ENCODE measurements around the gene TFAP2D. TPM values are rescaled to one million over a fixed set of nuclear protein-coding genes. Genes with fewer than 3 reads are reported as not detected.

TFAP2D gene
- polyA plus RNA-seq, 2 donors = not detected

DNA sequence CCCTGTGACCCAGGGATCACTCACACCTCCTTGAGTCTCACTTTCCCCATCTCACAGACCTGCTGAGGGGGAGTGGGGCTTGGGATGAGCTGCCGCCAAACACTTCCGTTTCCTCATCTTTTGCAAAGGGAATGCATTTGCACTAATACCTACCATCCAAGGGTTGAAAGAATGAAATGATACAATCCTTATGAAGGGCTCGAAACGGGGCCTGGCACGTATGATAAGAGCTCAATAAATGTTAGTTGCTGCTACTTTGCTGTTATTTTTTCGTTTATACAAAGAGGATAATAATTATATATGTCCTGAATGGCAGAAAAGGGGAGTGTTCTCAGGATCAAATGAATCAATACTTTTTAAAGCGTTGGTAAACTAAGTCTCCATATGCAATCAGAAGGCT lies 6.1 kb upstream of the TFAP2D start:
- H3K9me3 ChIP-seq (ENCODE audit: control insufficient read depth in 2 of 2, insufficient read depth in 1 of 2, low read depth in 1 of 2, low read length in 1 of 2) = peaks cover 0 to 10% of the 10 kb centered on the region in 2 donors
- H3K36me3 ChIP-seq (ENCODE audit: control insufficient read depth in 2 of 2, insufficient read depth in 2 of 2, low read length in 1 of 2) = no peaks in the 10 kb centered on the region
- WGBS, 2 donors = 2 to 6% methylated on average over 7 of the region's 7 CpGs
- no peak overlapping the region for H3K4me3 ChIP-seq (ENCODE audit: low read depth in 1 of 2, low read length in 2 of 2)
- H3K27me3 ChIP-seq (ENCODE audit: control insufficient read depth in 1 of 2, insufficient read depth in 2 of 2, low read length in 2 of 2) = peaks cover 4 to 15% of the 10 kb centered on the region in 2 donors
- no peak overlapping the region for H3K27ac ChIP-seq (ENCODE audit: low read depth in 2 of 2, low read length in 1 of 2)
- peaks cover 3 to 4% of the 10 kb centered on the region in 2 donors for H3K4me1 ChIP-seq (ENCODE audit: control insufficient read depth in 2 of 2, insufficient read depth in 2 of 2, low read length in 1 of 2)

DNA sequence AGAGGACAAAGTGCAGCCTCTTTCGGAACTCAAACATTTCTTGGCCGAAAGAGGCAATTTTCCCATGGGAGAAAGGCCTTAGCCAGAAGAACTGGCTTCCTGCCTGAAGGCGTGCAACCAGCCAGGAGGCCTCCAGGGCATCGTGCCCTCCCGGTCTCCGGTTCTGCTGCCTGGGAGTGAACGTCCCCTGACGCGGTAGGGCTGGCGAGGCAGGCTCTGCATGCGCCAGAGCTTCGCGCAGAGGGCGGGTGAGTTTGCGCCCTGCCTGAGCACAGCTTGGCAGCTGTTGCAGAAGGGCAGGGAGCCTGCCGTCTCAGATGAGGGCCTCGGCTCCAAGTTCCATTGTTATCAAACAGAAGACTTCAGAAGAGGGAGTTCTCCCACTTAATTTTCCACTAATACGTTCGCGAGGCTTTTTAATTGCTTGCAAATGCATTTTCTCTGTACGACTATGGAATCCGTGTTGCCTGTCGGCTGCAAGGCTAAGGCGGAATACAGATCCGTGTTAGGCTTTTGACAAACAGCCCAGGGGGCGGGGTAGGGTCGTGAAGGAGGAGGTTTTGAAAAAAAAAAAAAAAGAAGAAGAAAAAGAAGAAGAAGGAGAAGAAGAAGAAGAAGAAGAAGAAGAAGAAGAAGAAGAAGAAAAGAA lies 5.5 kb upstream of the TFAP2D start:
- Histone ChIP-seq H3K4me3 (ENCODE audit: low read depth in 1 of 2, low read length in 2 of 2) (no peak overlapping the region), H3K4me1 (ENCODE audit: control insufficient read depth in 2 of 2, insufficient read depth in 2 of 2, low read length in 1 of 2) (peaks cover 3 to 4% of the 10 kb centered on the region in 2 donors), H3K36me3 (ENCODE audit: control insufficient read depth in 2 of 2, insufficient read depth in 2 of 2, low read length in 1 of 2) (no peaks in the 10 kb centered on the region), H3K27ac (ENCODE audit: low read depth in 2 of 2, low read length in 1 of 2) (no peak overlapping the region), H3K9me3 (ENCODE audit: control insufficient read depth in 2 of 2, insufficient read depth in 1 of 2, low read depth in 1 of 2, low read length in 1 of 2) (peaks cover 0 to 10% of the 10 kb centered on the region in 2 donors), H3K27me3 (ENCODE audit: control insufficient read depth in 1 of 2, insufficient read depth in 2 of 2, low read length in 2 of 2) (peaks cover 5 to 15% of the 10 kb centered on the region in 2 donors)
- WGBS, 2 donors = 4 to 5% methylated on average over 27 of the region's 27 CpGs

DNA sequence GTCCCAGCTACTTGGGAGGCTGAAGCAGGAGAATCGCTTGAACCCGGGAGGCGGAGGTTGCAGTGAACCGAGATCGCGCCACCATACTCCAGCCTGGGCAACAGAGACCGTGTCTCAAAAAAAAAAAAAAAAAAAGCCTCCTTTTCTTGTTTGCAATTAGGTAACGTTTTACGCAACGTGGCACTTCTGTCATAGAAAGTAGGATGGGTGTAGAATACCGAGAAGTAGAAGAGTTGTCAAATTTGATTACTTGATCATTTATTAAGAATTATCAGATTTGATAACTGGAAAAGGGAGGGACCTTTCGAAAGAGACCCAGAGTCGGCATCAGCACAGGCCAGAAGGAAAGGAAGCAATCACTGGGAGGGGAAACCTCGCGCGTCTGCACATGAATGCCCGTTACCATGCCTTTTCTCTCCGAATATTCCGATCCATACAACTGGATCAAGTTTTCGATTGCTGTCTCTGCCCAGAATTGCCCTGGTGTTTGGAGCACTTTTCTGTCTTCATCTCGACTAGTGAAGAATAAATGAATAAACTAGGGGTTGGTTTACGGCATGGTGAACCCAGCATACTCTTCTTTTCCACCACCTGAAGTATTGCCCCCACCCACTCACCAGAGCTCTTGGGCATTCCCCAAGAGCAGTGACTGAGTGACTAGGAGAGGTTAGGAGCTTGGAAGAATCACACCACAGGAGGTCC lies 4.5 kb upstream of the TFAP2D start:
- WGBS, 2 donors = 18% methylated on average over 22 of the region's 22 CpGs
- peaks cover 3 to 4% of the 10 kb centered on the region in 2 donors for H3K4me1 ChIP-seq (ENCODE audit: control insufficient read depth in 2 of 2, insufficient read depth in 2 of 2, low read length in 1 of 2)
- H3K4me3 ChIP-seq (ENCODE audit: low read depth in 1 of 2, low read length in 2 of 2) = no peak overlapping the region
- peaks cover 5 to 15% of the 10 kb centered on the region in 2 donors for H3K27me3 ChIP-seq (ENCODE audit: control insufficient read depth in 1 of 2, insufficient read depth in 2 of 2, low read length in 2 of 2)
- H3K27ac ChIP-seq (ENCODE audit: low read depth in 2 of 2, low read length in 1 of 2) = no peak overlapping the region
- no peaks in the 10 kb centered on the region for H3K36me3 ChIP-seq (ENCODE audit: control insufficient read depth in 2 of 2, insufficient read depth in 2 of 2, low read length in 1 of 2)
- peaks cover 0 to 10% of the 10 kb centered on the region in 2 donors for H3K9me3 ChIP-seq (ENCODE audit: control insufficient read depth in 2 of 2, insufficient read depth in 1 of 2, low read depth in 1 of 2, low read length in 1 of 2)

DNA sequence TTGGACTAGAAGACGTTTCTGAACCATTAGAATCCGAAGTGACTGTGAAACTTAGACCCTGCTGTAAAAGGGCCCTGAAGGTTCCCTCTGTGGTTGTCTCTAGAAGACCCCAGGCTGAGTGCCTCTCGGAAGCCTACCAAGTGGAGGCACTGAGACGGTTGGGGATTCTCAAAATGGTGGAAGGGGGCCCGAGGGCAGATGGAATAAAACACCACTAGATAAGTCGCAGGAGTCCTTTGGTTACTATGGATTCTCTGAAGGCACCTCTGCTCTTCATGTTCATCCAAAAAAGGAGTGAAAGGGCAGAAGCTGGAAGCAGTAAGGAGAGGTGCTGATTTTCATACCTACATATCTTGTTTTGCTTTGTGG lies 4.0 kb upstream of the TFAP2D start:
- Histone ChIP-seq H3K4me3 (ENCODE audit: low read depth in 1 of 2, low read length in 2 of 2) (no peak overlapping the region), H3K4me1 (ENCODE audit: control insufficient read depth in 2 of 2, insufficient read depth in 2 of 2, low read length in 1 of 2) (peaks cover 3 to 4% of the 10 kb centered on the region in 2 donors), H3K27me3 (ENCODE audit: control insufficient read depth in 1 of 2, insufficient read depth in 2 of 2, low read length in 2 of 2) (peaks cover 5 to 15% of the 10 kb centered on the region in 2 donors), H3K9me3 (ENCODE audit: control insufficient read depth in 2 of 2, insufficient read depth in 1 of 2, low read depth in 1 of 2, low read length in 1 of 2) (peaks cover 0 to 10% of the 10 kb centered on the region in 2 donors), H3K36me3 (ENCODE audit: control insufficient read depth in 2 of 2, insufficient read depth in 2 of 2, low read length in 1 of 2) (no peaks in the 10 kb centered on the region), H3K27ac (ENCODE audit: low read depth in 2 of 2, low read length in 1 of 2) (no peak overlapping the region)
- whole genome bisulfite sequencing, 2 donors = 5 to 9% methylated on average over 6 of the region's 6 CpGs

DNA sequence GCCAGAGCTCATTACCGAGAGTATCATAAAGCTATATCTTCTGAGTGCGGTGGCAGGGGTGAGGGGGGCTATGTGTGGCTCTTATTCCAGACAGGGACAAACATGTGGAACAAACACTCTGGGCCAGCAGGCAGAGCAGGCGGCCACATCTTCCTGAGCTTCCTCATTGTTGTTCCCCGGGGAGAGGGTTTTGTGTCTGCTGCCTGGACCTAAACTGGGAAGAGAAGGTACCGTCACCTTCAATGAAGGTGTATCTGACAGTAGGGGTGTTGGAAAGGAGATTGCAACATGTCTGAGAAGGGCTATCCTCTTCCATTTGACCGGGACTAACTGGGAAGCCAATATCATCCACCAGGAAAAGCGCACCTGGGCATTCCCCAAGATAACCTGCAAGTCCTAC lies 1.6 kb upstream of the TFAP2D start:
- peaks cover 0 to 8% of the 10 kb centered on the region in 2 donors for H3K9me3 ChIP-seq (ENCODE audit: control insufficient read depth in 2 of 2, insufficient read depth in 1 of 2, low read depth in 1 of 2, low read length in 1 of 2)
- no peaks in the 10 kb centered on the region for H3K36me3 ChIP-seq (ENCODE audit: control insufficient read depth in 2 of 2, insufficient read depth in 2 of 2, low read length in 1 of 2)
- H3K27ac ChIP-seq (ENCODE audit: low read depth in 2 of 2, low read length in 1 of 2) = no peak overlapping the region
- peaks cover 3 to 4% of the 10 kb centered on the region in 2 donors for H3K4me1 ChIP-seq (ENCODE audit: control insufficient read depth in 2 of 2, insufficient read depth in 2 of 2, low read length in 1 of 2)
- no peak overlapping the region for H3K4me3 ChIP-seq (ENCODE audit: low read depth in 1 of 2, low read length in 2 of 2)
- WGBS, 2 donors = 14% methylated on average over 7 of the region's 7 CpGs
- peaks cover 15 to 18% of the 10 kb centered on the region in 2 donors for H3K27me3 ChIP-seq (ENCODE audit: control insufficient read depth in 1 of 2, insufficient read depth in 2 of 2, low read length in 2 of 2)

DNA sequence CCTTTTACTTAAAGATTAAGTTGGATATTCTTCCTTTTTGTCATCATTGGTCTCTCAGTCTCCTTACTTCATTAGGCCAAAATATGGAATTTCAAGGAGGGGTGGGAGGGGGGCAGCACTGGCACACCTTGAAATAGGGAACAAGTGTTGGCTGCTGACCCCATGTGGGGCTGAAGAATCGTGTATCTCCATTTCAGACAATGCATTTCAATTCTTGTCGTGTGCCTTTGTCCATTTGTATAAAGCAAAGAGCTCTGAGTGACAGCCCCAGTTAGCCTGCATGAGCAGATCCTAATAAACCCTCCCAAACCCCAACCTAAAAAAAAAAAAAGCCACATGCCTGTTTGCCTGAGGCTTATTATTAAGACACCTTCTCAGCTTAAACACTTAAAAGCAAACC lies 1.0 kb upstream of the TFAP2D start:
- Histone ChIP-seq H3K9me3 (ENCODE audit: control insufficient read depth in 2 of 2, insufficient read depth in 1 of 2, low read depth in 1 of 2, low read length in 1 of 2) (peaks cover 0 to 7% of the 10 kb centered on the region in 2 donors), H3K27me3 (ENCODE audit: control insufficient read depth in 1 of 2, insufficient read depth in 2 of 2, low read length in 2 of 2) (peaks cover 17 to 21% of the 10 kb centered on the region in 2 donors), H3K4me1 (ENCODE audit: control insufficient read depth in 2 of 2, insufficient read depth in 2 of 2, low read length in 1 of 2) (peaks cover 3 to 4% of the 10 kb centered on the region in 2 donors), H3K36me3 (ENCODE audit: control insufficient read depth in 2 of 2, insufficient read depth in 2 of 2, low read length in 1 of 2) (no peaks in the 10 kb centered on the region), H3K4me3 (ENCODE audit: low read depth in 1 of 2, low read length in 2 of 2) (no peak overlapping the region), H3K27ac (ENCODE audit: low read depth in 2 of 2, low read length in 1 of 2) (no peak overlapping the region)
- 2 to 4% methylated on average over 2 of the region's 2 CpGs for WGBS, 2 donors

DNA sequence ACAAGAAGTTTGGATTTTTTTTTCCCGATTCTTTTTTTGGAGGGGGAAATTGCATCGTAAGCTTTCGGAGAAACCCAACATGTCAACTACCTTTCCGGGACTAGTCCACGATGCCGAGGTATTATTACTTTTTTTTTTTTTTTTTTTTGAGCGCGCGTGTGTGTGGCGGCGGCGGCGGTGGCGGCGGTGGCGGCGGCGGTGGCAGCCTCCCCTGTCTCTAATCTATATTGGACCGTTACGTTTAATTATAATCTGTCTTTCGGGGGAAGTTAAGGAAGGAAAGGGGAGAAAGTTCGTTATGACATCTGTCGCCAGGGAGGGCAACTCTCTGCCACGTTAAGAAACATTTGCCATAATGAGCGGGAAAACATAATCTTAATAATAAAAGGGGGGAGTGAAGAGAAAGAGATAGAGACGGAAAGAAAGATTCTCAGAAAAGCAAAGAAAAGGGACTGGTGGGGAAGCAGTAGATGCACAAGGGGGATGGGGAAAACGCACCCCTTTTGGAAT lies 706 bp downstream of the TFAP2D start:
- WGBS, 2 donors = 8 to 14% methylated on average over 27 of the region's 27 CpGs
- Histone ChIP-seq H3K27me3 (ENCODE audit: control insufficient read depth in 1 of 2, insufficient read depth in 2 of 2, low read length in 2 of 2) (peaks cover 18 to 29% of the 10 kb centered on the region in 2 donors), H3K9me3 (ENCODE audit: control insufficient read depth in 2 of 2, insufficient read depth in 1 of 2, low read depth in 1 of 2, low read length in 1 of 2) (no peaks in the 10 kb centered on the region), H3K27ac (ENCODE audit: low read depth in 2 of 2, low read length in 1 of 2) (no peak overlapping the region), H3K36me3 (ENCODE audit: control insufficient read depth in 2 of 2, insufficient read depth in 2 of 2, low read length in 1 of 2) (no peaks in the 10 kb centered on the region), H3K4me3 (ENCODE audit: low read depth in 1 of 2, low read length in 2 of 2) (no peak overlapping the region), H3K4me1 (ENCODE audit: control insufficient read depth in 2 of 2, insufficient read depth in 2 of 2, low read length in 1 of 2) (no peaks in the 10 kb centered on the region)

DNA sequence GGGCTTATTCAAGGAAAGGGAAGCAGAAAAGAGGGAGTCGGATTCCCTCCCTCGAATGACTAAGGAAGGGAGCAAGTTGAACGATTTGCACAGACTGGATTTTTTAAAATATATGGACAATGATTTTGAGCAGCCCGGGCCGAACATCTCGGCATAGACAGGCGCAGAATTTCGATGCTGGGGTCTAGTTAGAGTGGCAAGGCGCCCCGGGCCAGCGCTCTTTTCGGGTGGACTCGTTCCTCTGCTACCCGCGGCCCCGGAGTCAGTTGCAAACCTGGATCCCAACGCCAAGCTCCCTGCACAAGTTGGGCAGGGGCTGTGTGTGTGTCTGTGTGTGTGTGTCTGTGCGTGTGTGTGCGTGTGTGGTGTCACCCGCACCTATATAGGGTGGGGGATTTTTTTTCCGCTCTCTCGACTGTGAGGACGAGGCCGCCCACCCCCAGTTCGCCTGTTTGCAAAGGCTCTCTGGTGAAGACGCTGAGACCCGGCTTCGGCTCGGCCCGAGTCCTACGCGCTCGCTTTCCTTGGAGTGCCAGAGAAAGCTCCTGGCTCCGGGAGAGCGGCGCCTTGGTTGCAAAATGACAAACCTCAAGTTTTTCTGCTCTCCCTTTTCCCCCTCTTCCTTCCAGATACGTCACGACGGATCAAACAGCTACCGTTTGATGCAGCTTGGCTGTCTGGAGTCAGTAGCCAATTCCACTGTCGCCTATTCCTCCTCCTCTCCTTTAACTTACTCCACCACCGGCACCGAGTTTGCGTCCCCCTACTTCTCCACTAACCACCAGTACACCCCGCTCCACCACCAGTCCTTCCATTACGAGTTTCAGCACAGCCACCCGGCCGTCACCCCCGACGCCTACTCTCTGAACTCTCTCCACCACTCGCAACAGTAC lies 1.4 kb downstream of the TFAP2D start:
- Histone ChIP-seq H3K36me3 (ENCODE audit: control insufficient read depth in 2 of 2, insufficient read depth in 2 of 2, low read length in 1 of 2) (no peaks in the 10 kb centered on the region), H3K27me3 (ENCODE audit: control insufficient read depth in 1 of 2, insufficient read depth in 2 of 2, low read length in 2 of 2) (peaks cover 14 to 29% of the 10 kb centered on the region in 2 donors), H3K4me3 (ENCODE audit: low read depth in 1 of 2, low read length in 2 of 2) (no peak overlapping the region), H3K9me3 (ENCODE audit: control insufficient read depth in 2 of 2, insufficient read depth in 1 of 2, low read depth in 1 of 2, low read length in 1 of 2) (no peaks in the 10 kb centered on the region), H3K27ac (ENCODE audit: low read depth in 2 of 2, low read length in 1 of 2) (no peak overlapping the region), H3K4me1 (ENCODE audit: control insufficient read depth in 2 of 2, insufficient read depth in 2 of 2, low read length in 1 of 2) (no peaks in the 10 kb centered on the region)
- WGBS, 2 donors = 5% methylated on average over 51 of the region's 51 CpGs

DNA sequence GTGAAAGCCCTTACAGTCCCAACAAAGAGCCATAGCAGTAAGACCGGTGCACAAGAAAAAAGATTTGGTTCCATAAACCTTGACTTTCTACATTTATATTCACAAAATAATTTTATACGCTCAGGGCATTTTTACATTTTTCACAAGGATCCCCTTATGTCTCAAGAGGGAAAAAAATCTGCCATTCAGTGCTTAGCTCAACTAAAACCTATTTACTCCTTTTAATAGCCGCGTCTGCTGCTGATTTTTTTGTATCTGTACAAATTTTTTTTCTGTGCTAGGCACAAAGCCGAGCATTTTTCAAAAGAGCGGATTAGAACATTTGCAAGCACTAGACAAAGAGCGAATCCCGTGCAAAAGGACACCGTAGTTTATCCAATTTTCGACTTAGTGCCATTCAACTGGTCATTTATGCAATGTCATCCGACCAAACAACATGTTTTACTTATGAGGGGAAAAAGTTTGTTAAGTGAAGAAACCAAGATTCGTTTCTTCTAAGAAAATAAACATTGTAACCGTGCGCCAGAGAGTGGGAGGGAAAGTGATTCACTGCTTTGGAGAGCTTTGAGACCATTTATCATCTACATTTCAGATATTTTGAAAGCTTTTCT lies 3.7 kb downstream of the TFAP2D start:
- H3K27me3 ChIP-seq (ENCODE audit: control insufficient read depth in 1 of 2, insufficient read depth in 2 of 2, low read length in 2 of 2) = peaks cover 10 to 29% of the 10 kb centered on the region in 2 donors
- 3 to 4% methylated on average over 14 of the region's 14 CpGs for WGBS, 2 donors

More for the DNA sequence above, 3.7 kb downstream of the TFAP2D start:
- no peaks in the 10 kb centered on the region for H3K36me3 ChIP-seq (ENCODE audit: control insufficient read depth in 2 of 2, insufficient read depth in 2 of 2, low read length in 1 of 2)
- H3K4me1 ChIP-seq (ENCODE audit: control insufficient read depth in 2 of 2, insufficient read depth in 2 of 2, low read length in 1 of 2) = no peaks in the 10 kb centered on the region
- no peak overlapping the region for H3K27ac ChIP-seq (ENCODE audit: low read depth in 2 of 2, low read length in 1 of 2)
- no peaks in the 10 kb centered on the region for H3K9me3 ChIP-seq (ENCODE audit: control insufficient read depth in 2 of 2, insufficient read depth in 1 of 2, low read depth in 1 of 2, low read length in 1 of 2)
- no peak overlapping the region for H3K4me3 ChIP-seq (ENCODE audit: low read depth in 1 of 2, low read length in 2 of 2)

Data from esophagus (tissue), 2 donors.